PC-3 (cell line): ENCODE measurements around the gene WDFY3.

ENCODE experiments used
- EZH2 ChIP-seq: fragments of 300-600 bp; sonication (generic); IDR thresholded peaks from one replicate; pipeline ENCODE4 v1.6.1; 2017; ENCODE audit warnings: antibody characterized with exemption, mild to moderate bottlenecking, low read length; ENCODE audit not compliant: unreplicated experiment
- EZH2phosphoT487 ChIP-seq: fragments of 300-600 bp; sonication (generic); IDR thresholded peaks from 2 replicates; pipeline ENCODE4 v1.6.1; 2018; ENCODE audit warnings: mild to moderate bottlenecking, antibody characterized with exemption, low read length, borderline replicate concordance
- TF ChIP-seq, protein P1 (sequence below): fragments of 300-600 bp; sonication (generic); conservative IDR thresholded peaks from 2 replicates; pipeline ENCODE4 v1.5.1; 2017; ENCODE audit warnings: antibody characterized with exemption, low read depth, mild to moderate bottlenecking, low read length

DNA sequence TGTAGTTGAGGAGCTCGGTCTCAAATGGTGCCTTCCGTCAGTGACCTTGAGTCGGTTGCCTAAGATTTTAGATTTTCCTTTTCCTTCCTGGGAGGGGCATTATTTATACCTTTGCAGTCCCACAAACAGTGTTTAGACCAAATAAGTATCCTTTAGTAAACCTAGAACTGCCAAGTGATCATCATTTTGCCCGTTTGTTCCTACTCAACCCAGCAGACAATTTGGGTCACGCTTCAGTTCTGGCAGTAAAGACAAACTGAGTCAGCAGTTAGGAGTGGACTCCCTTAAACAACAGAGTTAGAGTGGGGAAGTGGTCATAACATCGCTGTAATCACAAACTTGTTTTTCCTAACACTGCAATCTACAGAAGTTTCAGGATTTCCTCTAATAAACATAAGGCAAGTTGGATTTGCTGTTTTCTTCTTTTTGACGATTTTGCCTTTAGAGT is 777 bp upstream of the WDFY3 start:
- TF ChIP-seq, protein P1, sequence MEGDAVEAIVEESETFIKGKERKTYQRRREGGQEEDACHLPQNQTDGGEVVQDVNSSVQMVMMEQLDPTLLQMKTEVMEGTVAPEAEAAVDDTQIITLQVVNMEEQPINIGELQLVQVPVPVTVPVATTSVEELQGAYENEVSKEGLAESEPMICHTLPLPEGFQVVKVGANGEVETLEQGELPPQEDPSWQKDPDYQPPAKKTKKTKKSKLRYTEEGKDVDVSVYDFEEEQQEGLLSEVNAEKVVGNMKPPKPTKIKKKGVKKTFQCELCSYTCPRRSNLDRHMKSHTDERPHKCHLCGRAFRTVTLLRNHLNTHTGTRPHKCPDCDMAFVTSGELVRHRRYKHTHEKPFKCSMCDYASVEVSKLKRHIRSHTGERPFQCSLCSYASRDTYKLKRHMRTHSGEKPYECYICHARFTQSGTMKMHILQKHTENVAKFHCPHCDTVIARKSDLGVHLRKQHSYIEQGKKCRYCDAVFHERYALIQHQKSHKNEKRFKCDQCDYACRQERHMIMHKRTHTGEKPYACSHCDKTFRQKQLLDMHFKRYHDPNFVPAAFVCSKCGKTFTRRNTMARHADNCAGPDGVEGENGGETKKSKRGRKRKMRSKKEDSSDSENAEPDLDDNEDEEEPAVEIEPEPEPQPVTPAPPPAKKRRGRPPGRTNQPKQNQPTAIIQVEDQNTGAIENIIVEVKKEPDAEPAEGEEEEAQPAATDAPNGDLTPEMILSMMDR, result no peak
- TF ChIP-seq EZH2 (no peak), EZH2phosphoT487 (no peak)
